ENCODE results near the gene TM9SF4. TPM values are rescaled to one million over a fixed set of nuclear protein-coding genes. Genes with fewer than 3 reads are reported as not detected.

The TM9SF4 gene, protein sequence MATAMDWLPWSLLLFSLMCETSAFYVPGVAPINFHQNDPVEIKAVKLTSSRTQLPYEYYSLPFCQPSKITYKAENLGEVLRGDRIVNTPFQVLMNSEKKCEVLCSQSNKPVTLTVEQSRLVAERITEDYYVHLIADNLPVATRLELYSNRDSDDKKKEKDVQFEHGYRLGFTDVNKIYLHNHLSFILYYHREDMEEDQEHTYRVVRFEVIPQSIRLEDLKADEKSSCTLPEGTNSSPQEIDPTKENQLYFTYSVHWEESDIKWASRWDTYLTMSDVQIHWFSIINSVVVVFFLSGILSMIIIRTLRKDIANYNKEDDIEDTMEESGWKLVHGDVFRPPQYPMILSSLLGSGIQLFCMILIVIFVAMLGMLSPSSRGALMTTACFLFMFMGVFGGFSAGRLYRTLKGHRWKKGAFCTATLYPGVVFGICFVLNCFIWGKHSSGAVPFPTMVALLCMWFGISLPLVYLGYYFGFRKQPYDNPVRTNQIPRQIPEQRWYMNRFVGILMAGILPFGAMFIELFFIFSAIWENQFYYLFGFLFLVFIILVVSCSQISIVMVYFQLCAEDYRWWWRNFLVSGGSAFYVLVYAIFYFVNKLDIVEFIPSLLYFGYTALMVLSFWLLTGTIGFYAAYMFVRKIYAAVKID
- 33.4 to 37.6 TPM (median 36.7 TPM) in 5 replicates for total RNA-seq (2022; extraction: Qiagen RNA extraction; ENCODE audit: low read depth)

DNA sequence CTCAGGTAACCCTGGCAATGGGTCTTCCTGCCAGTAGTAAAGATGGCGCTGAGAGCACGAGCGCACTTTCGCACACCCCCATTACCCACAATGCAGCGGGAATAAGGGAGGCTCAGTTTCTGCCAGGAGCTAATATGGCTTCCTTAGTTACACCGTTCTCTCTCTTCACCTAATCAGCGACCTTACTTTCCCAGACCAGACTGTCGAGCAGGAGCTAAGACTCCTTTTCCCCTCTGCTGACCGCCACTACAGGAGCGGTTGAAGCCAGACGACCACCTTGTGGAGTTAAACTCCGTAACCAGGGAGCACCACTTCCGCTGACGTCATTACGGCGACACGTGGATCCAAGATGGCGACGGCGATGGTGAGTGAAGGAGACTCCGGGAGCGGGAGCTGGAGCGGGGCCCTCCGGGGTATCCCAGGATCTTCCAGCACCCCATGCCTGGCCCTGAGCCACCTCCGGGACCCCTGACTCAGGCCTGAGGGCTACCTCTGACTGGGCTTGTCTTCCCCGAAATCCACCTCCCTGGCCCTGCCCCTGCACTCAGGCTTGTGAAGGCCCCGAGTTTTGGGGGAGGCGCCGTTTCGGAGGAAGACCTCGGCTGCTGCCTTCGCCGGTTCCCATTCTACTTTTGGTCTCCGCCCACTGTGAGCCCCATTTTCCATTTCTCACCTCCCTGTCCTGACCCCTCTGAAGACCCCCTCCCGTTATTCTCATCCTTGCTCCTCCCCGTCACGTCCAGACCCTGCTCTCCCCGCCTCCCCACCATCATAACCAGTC lies at the start of gene TM9SF4:
Gene TM9SF4 (plus strand): TSS at position 323 of the 781 bp plus-strand sequence. CDS start 27 bp downstream, at position 350.

DNA sequence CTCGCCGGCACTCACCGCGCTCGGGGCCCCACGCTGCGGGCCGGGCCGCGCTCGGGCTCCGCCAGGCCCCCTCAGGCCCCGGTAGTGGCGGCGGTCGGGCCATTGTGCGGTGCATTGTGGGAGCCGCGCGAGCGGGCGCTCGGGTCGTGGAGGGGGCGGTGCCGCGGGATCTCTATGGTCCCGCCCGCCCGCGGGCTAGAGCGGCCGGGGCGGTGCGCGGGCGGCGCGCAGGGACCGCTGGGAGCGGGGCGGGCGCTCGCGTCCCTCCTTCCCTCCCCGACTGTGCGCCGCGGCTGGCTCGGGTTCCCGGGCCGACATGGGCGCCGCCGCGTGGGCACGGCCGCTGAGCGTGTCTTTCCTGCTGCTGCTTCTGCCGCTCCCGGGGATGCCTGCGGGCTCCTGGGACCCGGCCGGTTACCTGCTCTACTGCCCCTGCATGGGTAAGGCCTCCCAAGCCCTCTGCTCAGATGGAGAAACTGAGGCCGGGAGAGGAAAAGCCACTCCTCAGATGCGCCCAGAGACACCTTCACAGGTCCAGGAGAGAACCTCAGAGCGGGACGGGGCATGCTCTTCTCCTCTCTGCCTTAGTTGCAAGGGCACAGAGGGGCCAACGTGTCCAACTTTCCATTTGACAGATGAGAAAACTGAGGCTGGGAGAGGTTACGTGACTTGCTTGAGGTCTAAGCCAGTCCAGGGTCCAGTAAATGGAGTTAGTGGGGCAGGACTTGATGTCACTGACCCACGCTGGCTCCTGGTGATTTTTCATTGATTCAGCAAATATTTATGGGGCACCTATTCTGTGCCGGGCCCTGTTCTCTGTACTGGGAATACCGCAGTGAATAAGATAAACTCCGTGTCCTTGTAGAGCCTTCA lies 98.3 kb downstream of the TM9SF4 start, which contains the start of the genes PLAGL2 and POFUT1:
Gene PLAGL2 (minus strand): TSS at position 118 of the 873 bp plus-strand sequence. CDS start 5,565 bp downstream, outside the sequence.
Gene POFUT1 (plus strand): TSS at position 255 of the 873 bp plus-strand sequence. CDS start 62 bp downstream, at position 317.

Other genes with a start within 250 kb of the TM9SF4 start
- 0.66 to 1.6 TPM (median 1.0 TPM) in 5 replicates for gene DUSP15, start 239.2 kb upstream of the TM9SF4 start, total RNA-seq (2022; extraction: Qiagen RNA extraction; ENCODE audit: low read depth)
- gene TTLL9, start 239.1 kb upstream of the TM9SF4 start, total RNA-seq (2022; extraction: Qiagen RNA extraction; ENCODE audit: low read depth), result 0.09 to 0.15 TPM in 2 of 5 replicates, not detected in the others
- 30.1 to 36.7 TPM (median 33.6 TPM) in 5 replicates for gene PDRG1, start 157.7 kb upstream of the TM9SF4 start, total RNA-seq (2022; extraction: Qiagen RNA extraction; ENCODE audit: low read depth)
- 0.01 TPM in 1 of 5 replicates, not detected in the others for gene XKR7, start 141.6 kb upstream of the TM9SF4 start, total RNA-seq (2022; extraction: Qiagen RNA extraction; ENCODE audit: low read depth)
- gene CCM2L, start 99.3 kb upstream of the TM9SF4 start, total RNA-seq (2022; extraction: Qiagen RNA extraction; ENCODE audit: low read depth), result 0.24 to 0.56 TPM (median 0.45 TPM) in 5 replicates
- 0.06 to 0.18 TPM (median 0.14 TPM) in 5 replicates for gene HCK, start 57.5 kb upstream of the TM9SF4 start, total RNA-seq (2022; extraction: Qiagen RNA extraction; ENCODE audit: low read depth)
- gene PLAGL2, start 98.0 kb downstream of the TM9SF4 start, total RNA-seq (2022; extraction: Qiagen RNA extraction; ENCODE audit: low read depth), result 12.8 to 14.2 TPM (median 13.6 TPM) in 5 replicates
- gene POFUT1, start 98.2 kb downstream of the TM9SF4 start, total RNA-seq (2022; extraction: Qiagen RNA extraction; ENCODE audit: low read depth), result 35.7 to 48.9 TPM (median 42.9 TPM) in 5 replicates
- gene KIF3B, start 167.9 kb downstream of the TM9SF4 start, total RNA-seq (2022; extraction: Qiagen RNA extraction; ENCODE audit: low read depth), result 22.6 to 27.4 TPM (median 26.1 TPM) in 5 replicates
- gene ASXL1, start 248.6 kb downstream of the TM9SF4 start, total RNA-seq (2022; extraction: Qiagen RNA extraction; ENCODE audit: low read depth), result 28.3 to 34.2 TPM (median 31.2 TPM) in 5 replicates

Data from A549 treated with GW870086 at 1 μM for 4 hours (cell line).